GM19193 (cell line): Measurements from ENCODE around the gene THSD4.

Experiments
- POLR2A ChIP-seq: IDR thresholded peaks from 4 replicates; pipeline ENCODE4 v1.6.1; 2011; ENCODE audit not compliant: insufficient read depth, insufficient read length; ENCODE audit errors: extremely low read depth

Gene THSD4

DNA sequence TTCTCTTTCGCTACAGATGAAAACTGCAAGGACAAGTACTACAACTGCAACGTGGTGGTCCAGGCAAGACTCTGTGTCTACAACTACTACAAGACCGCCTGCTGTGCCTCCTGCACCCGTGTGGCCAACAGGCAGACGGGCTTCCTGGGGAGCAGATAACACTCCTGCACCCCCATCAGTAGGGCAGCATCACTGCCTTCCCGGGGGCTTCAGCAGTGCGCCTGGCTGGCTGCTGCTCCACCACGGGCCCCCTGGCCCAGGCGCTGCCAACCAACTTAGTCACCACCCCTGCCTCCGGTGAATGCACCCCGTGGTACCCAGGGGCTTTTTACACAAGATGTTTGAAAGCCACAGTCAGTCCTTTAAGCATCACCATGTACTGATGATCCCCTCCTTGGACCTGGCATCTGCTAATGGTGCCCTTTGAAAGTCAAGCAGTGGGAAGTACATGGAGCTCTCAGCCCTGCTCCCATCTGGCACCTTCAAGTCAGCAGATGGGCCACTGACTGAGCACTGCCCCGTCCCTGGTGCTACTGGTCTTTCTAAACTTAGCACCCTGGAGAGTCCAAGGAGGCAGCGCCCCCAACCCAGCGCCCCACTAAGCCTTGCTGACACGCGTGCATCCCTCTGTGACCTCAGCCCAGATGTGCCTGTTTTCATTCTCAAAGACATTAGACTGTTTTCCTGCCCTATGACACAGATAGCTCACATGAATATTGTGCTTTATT is 662.1 kb downstream of the THSD4 start:
- no peak for TF ChIP-seq POLR2A

DNA sequence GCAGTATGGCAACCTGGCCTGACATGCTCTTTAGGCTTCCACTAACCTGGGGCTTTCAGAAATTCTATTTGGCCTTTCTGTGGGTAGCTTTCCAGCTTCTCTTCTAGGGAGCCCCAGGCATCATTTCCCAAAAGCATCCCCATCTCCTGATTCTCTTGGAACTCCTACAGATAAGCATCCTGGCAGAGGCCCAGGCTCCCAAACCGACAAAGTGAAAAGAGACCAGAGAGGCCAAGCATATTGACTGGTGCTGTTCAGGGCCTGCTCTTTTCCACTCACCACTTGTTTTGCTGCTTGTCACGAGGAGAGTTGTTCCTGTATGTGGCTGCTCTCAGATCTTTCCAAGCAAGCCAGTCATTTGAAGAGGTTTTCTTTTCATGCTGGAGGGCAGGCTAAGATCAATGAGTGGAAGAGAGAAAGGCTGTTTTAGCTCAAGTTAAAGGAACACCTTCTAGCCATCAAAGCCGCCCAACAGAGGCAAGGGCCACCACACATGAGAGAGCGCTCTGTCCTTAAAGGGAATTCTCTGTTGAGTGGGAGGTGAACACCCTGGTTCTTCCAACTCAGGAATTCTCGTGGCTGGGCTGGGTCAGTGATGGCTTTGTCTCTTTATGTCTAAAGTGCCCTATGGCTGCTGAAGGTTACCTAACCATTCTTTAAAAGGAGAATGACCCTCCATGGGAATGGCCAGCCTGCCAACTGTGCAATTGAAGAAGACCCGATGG is 664.0 kb downstream of the THSD4 start:
- TF ChIP-seq POLR2A, result no peak

DNA sequence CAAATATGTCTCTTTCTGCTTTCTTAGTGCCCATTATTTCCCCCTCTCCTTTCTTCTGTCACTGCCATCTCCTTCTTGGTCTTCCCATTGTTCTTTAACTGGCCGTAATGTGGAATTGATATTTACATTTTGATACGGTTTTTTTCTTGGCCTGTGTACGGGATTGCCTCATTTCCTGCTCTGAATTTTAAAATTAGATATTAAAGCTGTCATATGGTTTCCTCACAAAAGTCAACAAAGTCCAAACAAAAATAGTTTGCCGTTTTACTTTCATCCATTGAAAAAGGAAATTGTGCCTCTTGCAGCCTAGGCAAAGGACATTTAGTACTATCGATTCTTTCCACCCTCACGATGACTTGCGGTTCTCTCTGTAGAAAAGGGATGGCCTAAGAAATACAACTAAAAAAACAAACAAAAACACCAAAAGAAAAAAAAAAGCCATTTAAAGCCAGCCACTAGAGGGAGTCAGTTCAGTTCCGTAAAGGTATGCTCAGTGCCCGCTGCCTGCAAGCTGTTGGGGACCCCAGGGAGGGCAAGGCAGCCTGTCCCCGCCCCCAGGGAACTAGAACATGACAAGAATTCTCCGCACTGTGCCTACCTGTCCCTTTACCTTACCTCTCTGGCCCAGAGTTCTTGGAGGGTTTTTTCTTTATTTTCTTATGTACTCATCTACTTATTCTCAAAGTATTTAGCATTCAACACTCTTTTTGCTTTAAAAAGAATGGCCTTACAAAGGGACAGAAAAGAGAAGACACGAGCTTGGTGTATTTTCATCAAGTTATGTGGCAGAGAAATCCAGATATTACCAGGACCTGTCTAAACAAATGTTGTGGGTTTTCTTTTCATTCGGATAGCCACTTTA is 665.1 kb downstream of the THSD4 start:
- TF ChIP-seq POLR2A, result no peak

DNA sequence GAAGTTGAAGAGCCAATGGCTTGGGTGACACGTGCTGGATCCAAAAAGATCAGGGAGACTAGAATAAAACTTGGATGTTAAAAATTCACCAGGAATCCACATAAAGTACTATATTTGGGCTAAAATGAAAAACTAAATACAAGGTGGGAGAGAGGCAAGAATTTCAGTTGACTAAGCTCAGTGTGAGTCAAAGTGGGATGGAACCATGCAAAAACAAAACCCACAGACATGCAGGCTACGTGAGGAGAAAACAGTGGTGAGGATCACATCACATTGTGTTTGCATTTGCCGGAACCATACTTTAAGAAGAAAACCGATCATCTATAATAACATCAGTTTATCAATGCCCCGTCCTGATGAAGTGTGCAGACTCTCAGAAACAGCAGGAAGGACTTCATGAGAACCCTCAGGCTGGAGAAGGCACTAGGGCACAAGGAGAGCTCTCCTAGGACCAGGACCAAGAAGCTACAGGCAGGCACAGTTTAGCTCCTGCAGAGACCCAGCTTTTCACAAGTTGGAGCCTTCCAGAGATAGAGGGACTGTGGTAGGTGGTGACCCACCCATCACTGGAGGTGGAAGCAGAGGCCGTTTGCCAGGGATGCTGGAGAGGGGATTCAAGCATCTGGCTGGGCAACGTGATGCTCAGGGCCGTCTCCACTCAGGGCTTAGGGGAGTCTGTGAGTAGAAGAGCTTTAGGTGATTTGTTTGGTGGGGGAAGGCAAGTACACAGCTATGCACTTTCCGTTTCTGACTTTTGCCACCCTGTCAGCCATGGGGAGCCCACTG is 666.1 kb downstream of the THSD4 start:
- TF ChIP-seq POLR2A, result no peak

DNA sequence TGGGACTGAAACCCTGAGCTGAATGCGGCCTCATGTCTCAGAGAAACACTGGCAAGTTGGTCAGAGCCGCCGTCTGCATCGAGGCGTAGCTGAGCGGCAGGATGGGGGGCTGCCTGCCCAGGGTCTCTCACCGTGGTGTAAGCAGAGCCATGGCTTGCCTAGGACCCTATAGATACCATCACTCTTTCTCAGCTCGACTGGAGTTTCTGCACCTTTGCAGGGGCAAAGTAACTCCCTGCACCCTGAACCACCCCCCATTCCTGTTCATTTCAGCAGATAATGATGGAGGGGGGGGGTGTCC is 666.6 kb downstream of the THSD4 start:
- no peak for TF ChIP-seq POLR2A

DNA sequence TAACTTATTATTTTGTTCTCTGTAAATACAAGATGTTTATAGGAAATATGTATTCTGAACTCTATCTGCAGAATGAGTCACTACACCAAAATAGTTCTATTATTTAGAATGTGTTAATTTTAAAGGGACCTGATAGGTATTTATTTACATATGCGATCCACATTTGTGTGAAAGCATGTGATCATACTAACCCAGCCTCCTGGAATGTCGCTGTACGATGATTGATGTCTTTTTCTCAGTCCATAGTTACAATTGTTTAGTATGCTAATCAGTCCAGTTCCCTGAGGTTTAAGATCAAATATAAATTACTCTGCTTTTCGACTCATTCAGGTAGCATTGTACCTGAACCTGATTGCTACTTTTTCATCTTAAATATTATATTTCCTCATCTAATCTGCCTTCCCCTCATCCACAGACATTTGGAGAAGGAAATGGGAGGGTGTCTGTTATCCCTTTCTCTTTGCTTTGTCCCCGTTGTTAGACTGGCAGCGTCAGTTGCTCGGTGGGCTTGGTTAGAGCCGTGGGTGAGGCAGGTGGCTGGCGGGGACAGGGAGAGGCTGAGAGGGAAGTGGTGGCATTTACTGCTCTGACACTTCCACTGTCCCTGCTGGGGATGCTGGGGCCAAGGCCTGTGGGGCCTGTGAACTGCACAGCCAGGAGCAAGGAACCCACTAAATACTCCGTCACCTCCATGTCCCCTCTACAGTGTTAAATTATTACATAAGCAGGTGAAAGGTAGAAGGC is 667.3 kb downstream of the THSD4 start:
- TF ChIP-seq POLR2A, result no peak

DNA sequence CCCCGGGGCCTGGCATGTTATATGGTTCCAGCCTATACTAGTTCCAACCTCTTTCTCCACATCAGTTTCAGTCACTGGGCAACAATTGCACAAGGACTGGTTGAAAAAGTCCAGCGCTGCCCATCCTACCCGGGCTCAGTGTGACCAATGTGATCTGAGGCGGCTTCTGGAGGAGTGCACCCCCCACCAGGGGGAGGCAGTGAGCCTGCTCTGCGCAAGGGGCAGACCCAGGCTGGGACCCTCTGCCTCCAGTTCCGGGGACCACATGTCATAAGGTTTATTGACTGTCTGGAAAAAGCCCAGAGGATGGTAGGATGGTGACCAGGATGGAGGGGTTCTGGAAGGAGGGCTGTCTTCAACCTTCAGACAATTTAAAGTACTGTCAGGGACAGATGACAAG is 669.4 kb downstream of the THSD4 start:
- TF ChIP-seq POLR2A, result no peak

DNA sequence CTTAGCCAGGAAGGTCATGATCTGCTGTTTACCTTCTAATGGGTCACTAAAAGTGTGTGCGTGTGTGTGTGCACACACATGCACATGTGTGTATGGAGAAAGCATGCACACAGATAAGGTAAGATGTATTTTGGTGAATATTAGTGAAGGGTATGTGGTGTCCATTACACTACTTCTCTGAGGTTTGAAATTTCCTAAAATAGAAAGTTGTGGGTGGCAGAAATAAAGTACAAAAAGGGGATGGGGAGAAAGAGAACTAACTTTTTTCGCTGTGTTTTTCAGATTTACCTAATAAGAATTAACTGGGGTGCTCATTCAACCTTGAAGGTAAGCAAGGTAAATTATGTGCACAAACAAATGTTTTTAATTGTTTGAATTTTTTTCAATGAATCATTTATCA is 670.7 kb downstream of the THSD4 start:
- no peak for TF ChIP-seq POLR2A

DNA sequence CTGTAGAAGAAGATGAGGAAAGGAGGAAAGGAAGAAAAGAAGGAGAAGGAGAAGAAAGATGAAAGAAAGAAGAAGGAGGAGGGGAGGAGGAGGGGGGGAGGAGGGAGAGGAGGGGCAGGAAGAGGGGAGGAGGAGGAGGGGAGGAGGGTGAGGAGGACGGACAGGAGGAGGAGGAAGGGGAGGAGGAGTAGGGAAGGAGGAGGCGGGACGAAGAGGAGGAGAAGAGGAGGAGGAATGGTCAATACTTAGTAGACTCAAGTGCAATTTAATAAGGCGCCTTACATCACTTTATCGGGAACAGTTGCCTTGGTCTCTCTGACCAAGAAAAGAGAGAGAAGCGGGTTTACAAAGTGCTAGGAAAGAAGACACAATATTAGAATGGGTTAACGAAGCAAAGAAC is 671.4 kb downstream of the THSD4 start:
- no peak for TF ChIP-seq POLR2A

DNA sequence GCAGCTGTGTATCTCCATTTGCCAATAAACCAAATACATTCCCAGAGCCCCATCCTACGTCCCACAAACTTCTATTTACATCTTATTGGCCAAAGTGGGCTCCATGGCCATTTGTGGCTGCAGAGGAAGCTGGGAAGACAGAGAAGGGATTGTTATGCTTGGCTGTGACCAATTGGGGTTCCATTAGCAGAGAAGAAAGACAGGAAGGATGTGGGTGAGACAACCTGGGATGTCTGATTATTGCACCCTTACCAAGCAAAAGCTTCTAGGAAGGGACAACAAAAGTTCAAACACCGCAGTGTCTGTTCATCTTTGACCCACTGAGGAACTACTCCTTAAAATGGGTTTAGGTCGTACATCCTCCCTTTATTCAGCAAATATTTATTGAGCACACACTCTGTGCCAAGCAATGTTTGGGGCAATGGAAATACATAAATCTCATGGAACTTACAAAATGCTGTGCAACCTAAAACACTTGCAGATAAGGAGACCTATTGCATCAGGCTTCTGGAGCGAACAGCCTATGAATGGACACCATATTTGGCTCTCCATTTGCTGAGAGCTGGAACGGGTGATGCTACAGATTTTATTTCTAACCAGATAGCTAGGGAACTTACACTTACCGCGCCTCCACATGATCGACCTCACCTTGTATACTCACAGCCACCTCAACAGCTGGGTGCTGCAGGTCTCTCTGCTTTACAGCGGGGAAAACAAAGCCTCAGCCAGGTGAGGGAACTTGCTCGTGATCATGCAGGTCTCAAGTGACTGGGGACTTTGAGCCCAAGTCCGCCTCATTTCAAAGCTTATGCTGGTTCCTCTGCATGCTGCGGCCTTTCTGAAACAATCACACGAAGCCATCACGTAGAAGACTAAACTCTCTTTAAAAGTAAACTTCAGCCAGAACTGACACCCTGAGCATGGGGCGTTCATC is 673.6 kb downstream of the THSD4 start:
- TF ChIP-seq POLR2A, result no peak

DNA sequence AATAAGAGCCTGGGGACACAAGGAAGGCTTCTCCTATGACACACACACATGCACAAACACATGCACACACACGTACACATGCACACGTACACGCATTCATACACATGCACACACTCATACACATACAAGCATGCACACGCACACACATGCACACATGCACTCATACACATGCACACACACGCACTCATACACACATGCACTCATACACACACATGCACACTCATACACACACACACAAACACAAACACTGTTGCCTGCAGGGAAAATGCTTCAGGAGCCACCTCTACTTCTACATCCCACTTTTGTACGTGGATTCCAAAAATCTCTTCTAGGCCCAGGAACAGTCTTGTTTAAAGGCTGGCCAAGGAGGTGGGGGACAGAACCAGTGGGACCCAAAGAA is 674.3 kb downstream of the THSD4 start:
- no peak for TF ChIP-seq POLR2A

DNA sequence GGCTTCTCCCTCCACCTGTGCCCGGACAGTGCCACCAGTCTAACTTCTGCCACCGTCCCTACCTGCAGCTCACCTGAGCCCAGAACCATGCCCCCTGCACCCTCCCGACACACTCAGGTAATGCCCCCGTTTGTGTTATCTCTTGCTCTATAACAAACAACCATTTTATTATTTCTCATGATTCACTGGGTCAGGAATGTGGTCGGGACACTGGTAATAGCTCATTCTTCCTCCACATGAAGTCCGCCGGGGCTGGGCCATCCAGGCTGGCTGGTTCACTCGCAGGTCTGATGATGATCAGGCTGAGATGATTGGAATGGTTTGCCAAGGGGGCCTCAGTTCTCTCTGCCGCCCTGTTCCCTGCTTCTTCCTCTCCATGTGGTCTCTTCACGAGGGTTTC is 674.8 kb downstream of the THSD4 start:
- no peak for TF ChIP-seq POLR2A

DNA sequence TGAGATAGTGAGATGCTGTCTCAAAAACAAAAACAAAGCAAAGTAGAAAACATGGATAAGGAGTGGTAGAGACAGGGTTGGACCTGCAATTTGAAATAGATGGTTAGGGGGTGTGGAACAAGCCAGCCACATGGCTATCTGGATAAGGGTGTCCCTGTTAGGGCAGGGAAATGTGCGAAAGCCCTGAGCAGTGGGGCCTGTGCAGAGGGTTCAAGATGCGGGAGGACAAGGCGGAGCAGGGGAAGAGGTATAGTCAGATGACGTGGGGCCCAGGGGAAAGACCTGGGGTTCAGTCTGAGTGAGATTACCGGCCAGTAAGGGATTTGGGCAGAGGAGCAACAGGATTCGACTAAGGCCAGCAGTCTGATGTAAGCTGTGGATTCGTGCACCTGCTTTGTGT is 676.7 kb downstream of the THSD4 start:
- TF ChIP-seq POLR2A, result no peak
